Tibial nerve (tissue), 4 donors: Measurements from ENCODE around the gene UQCRQ. TPM values are rescaled to one million over a fixed set of nuclear protein-coding genes. Genes with fewer than 3 reads are reported as not detected.

ENCODE experiments used
- DNase-seq, 2 donors: peaks; one replicate each; pipeline ENCODE4 v3.0.0-alpha.2; 2019; ENCODE audit warnings: low spot score in 2 of 2
- H3K27ac ChIP-seq, 4 donors: fragments of 200-600 bp; sonication (generic) in 3 of 4; one replicate each; pipeline ENCODE4 v1.5.1; 2017 to 2019; ENCODE audit warnings: mild to moderate bottlenecking in 1 of 4
- H3K27me3 ChIP-seq, 2 donors: fragments of 200-600 bp; sonication (generic) in 1 of 2; one replicate each; pipeline versions ENCODE4 v1.5.1 to v1.6.0; 2017 to 2019
- H3K36me3 ChIP-seq, 3 donors: fragments of 200-600 bp; sonication (generic); one replicate each; pipeline ENCODE4 v1.5.1; 2018 to 2019
- H3K4me1 ChIP-seq, 4 donors: fragments of 200-600 bp; sonication (generic) in 3 of 4; one replicate each; pipeline ENCODE4 v1.5.1; 2017 to 2019
- H3K4me3 ChIP-seq, 4 donors: fragments of 200-600 bp; sonication (generic) in 3 of 4; one replicate each; pipeline ENCODE4 v1.5.1; 2017 to 2019; ENCODE audit warnings: mild to moderate bottlenecking in 1 of 4, moderate library complexity in 1 of 4
- H3K9me3 ChIP-seq, 4 donors: fragments of 200-600 bp; sonication (generic) in 3 of 4; one replicate each; pipeline ENCODE4 v1.5.1; 2017 to 2019
- CTCF ChIP-seq, 5 experiments: fragments of 200-600 bp in 3 of 5; fragments of 450-650 bp in 2 of 5; sonication (generic) in 3 of 5; IDR thresholded peaks; one replicate each; pipeline ENCODE4 v1.5.1; 2016 to 2019; ENCODE audit warnings: antibody characterized with exemption in 5 of 5, mild to moderate bottlenecking in 3 of 5, moderate library complexity in 2 of 5
- EP300 ChIP-seq, 2 donors: sonication (generic); formaldehyde crosslinking; IDR thresholded peaks; one replicate each; pipeline ENCODE4 v1.6.1; 2017; ENCODE audit warnings: antibody characterized with exemption in 2 of 2, mild to moderate bottlenecking in 1 of 2
- POLR2A ChIP-seq, 2 donors: fragments of 450-650 bp; IDR thresholded peaks; one replicate each; pipeline ENCODE4 v1.6.1; 2017; ENCODE audit warnings: antibody characterized with exemption in 2 of 2, mild to moderate bottlenecking in 2 of 2, moderate library complexity in 2 of 2
- WGBS, 2 donors: methylation state at CpG; one replicate each; pipeline ENCODE4 v1.1.5; 2018; 5-methylcytosine and 5-hydroxymethylcytosine counted together
- total RNA-seq, 4 donors: library from RNA; depleted of rRNA; stranded (reverse); fragments of >200 nt; gene quantifications; one replicate each; pipeline ENCODE4 v1.1.0, GENCODE V29; 2016

UQCRQ gene
- total RNA-seq, 4 donors from 2014 or later, result 69.8 to 143 (median 118) TPM

- 78 to 84% methylated on average over 8 of the region's 8 CpGs for WGBS, 2 donors
- no peaks in the 10 kb centered on the region for H3K9me3 ChIP-seq
- no peaks in the 10 kb centered on the region for H3K4me1 ChIP-seq
- peak overlapping the region in 3 of 4 donors; percentile 36 to 56 (median 39) for H3K27ac ChIP-seq
- H3K27me3 ChIP-seq, result no peaks in the 10 kb centered on the region
- TF ChIP-seq CTCF (IDR thresholded peaks at IDR 0.05) (no peak), EP300 (IDR thresholded peaks at IDR 0.05) (no peak), POLR2A (IDR thresholded peaks at IDR 0.05) (no peak)
- no peak overlapping the region for H3K4me3 ChIP-seq
- no peaks in the 10 kb centered on the region for H3K36me3 ChIP-seq
- DNase-seq, result no peak
Observed at GRCh38 chr5:132839426-132840301, 26.8 kb upstream of the UQCRQ start.

- Histone ChIP-seq H3K27me3 (no peaks in the 10 kb centered on the region), H3K27ac (peak overlapping the region in 2 of 4 donors; percentile 39 to 40), H3K9me3 (no peaks in the 10 kb centered on the region), H3K4me1 (no peaks in the 10 kb centered on the region), H3K4me3 (no peak overlapping the region), H3K36me3 (no peaks in the 10 kb centered on the region)
- 78 to 80% methylated on average over 3 of the region's 3 CpGs for WGBS, 2 donors
- TF ChIP-seq POLR2A (IDR thresholded peaks at IDR 0.05), result no peak
- no peak for TF ChIP-seq CTCF (IDR thresholded peaks at IDR 0.05)
- TF ChIP-seq EP300 (IDR thresholded peaks at IDR 0.05), result no peak
- DNase-seq, result no peak
Observed at GRCh38 chr5:132840313-132840712, 26.1 kb upstream of the UQCRQ start.

GRCh38 chr5:132840896-132841295, 25.5 kb upstream of the UQCRQ start:
- DNase-seq, result no peak
- H3K9me3 ChIP-seq, result no peaks in the 10 kb centered on the region
- no peaks in the 10 kb centered on the region for H3K36me3 ChIP-seq
- no peaks in the 10 kb centered on the region for H3K4me1 ChIP-seq
- TF ChIP-seq EP300 (IDR thresholded peaks at IDR 0.05) (no peak), POLR2A (IDR thresholded peaks at IDR 0.05) (no peak), CTCF (IDR thresholded peaks at IDR 0.05) (no peak)
- H3K27ac ChIP-seq, result peak overlapping the region in 1 of 4 donors; percentile 40
- H3K27me3 ChIP-seq, result no peaks in the 10 kb centered on the region
- 65 to 68% methylated on average over 1 of the region's 1 CpG for WGBS, 2 donors
- H3K4me3 ChIP-seq, result no peak overlapping the region

GRCh38 chr5:132841305-132841704, 25.1 kb upstream of the UQCRQ start:
- H3K4me3 ChIP-seq, result no peak overlapping the region
- TF ChIP-seq POLR2A (IDR thresholded peaks at IDR 0.05), result no peak
- TF ChIP-seq CTCF (IDR thresholded peaks at IDR 0.05), result no peak
- TF ChIP-seq EP300 (IDR thresholded peaks at IDR 0.05), result no peak
- H3K36me3 ChIP-seq, result no peaks in the 10 kb centered on the region
- no peak overlapping the region for H3K27ac ChIP-seq
- no peaks in the 10 kb centered on the region for H3K4me1 ChIP-seq
- DNase-seq, result no peak
- H3K27me3 ChIP-seq, result no peaks in the 10 kb centered on the region
- WGBS, 2 donors, result 87 to 93% methylated on average over 4 of the region's 4 CpGs
- H3K9me3 ChIP-seq, result no peaks in the 10 kb centered on the region

- Histone ChIP-seq H3K4me3 (no peak overlapping the region), H3K4me1 (no peaks in the 10 kb centered on the region), H3K9me3 (no peaks in the 10 kb centered on the region), H3K27ac (no peak overlapping the region), H3K36me3 (no peaks in the 10 kb centered on the region), H3K27me3 (no peaks in the 10 kb centered on the region)
- DNase-seq, result no peak
- 91 to 92% methylated on average over 8 of the region's 8 CpGs for WGBS, 2 donors
- TF ChIP-seq POLR2A (IDR thresholded peaks at IDR 0.05) (no peak), EP300 (IDR thresholded peaks at IDR 0.05) (no peak), CTCF (IDR thresholded peaks at IDR 0.05) (no peak)
Observed at GRCh38 chr5:132848270-132848669, 18.2 kb upstream of the UQCRQ start.
